ENCODE data around the gene KCNH3. TPM values are rescaled to one million over a fixed set of nuclear protein-coding genes. Genes with fewer than 3 reads are reported as not detected.

The KCNH3 gene
- total and polyA plus RNA-seq, 10 of the 15 experiments (the other 5 are each of a cell fraction or from before 2014, with no cell fraction given), result 0.03 to 0.45 (median 0.08) TPM; not detected in 5

- Histone ChIP-seq H3K9me3 (replicated peaks; ENCODE audit: control insufficient read depth, insufficient read depth, low read length) (no peaks in the 10 kb centered on the region), H3K9ac (ENCODE audit: control insufficient read depth, insufficient read depth, low read length) (no peak overlapping the region), H3K27ac (ENCODE audit: control insufficient read depth, insufficient read depth) (no peak overlapping the region), H3K36me3 (ENCODE audit: control insufficient read depth in 2 of 2, insufficient read depth in 2 of 2, low read length in 1 of 2) (peaks cover 0 to 23% of the 10 kb centered on the region in 2 experiments), H3K4me1 (ENCODE audit: control insufficient read depth, insufficient read depth, low read length) (peaks cover 11% of the 10 kb centered on the region), H2AFZ (ENCODE audit: control insufficient read depth, low read depth, low read length) (no peak overlapping the region), H3K27me3 (replicated peaks in 1 of 2; ENCODE audit: control insufficient read depth in 2 of 2, insufficient read depth in 2 of 2, low read length in 1 of 2) (no peaks in the 10 kb centered on the region), H3K4me2 (ENCODE audit: control insufficient read depth, insufficient read depth) (no peak overlapping the region), H3K4me3 (no peak overlapping the region), H4K20me1 (ENCODE audit: control insufficient read depth, insufficient read depth) (no peaks in the 10 kb centered on the region), H3K79me2 (ENCODE audit: control insufficient read depth, insufficient read depth, low read length) (no peaks in the 10 kb centered on the region)
- in situ Hi-C loops (cut with MboI), result no loop called here
- ATAC-seq, result no peak
- ChIA-PET CTCF (interaction anchor here (0.6 to 6.1 kb wide), 4 partner anchors 11 to 157 kb away, joined by 3 to 39 read pairs (median 4); no protein-coding TSS in a partner anchor), SMC1A (ENCODE audit: uncharacterized antibody, unreplicated experiment) (interaction anchor here (0.6 to 33.2 kb wide), 8 partner anchors 11 to 1425 kb away, joined by 3 to 740 read pairs (median 3); partner anchors contain the start of gene SPATS2), POLR2A (no interaction called here), RAD21 (ENCODE audit: unreplicated experiment) (interaction anchor here (1.5 to 2.4 kb wide), 2 partner anchors 23 to 147 kb away, joined by 3 to 11 read pairs; no protein-coding TSS in a partner anchor)
- no TSS peak for BruUV-seq (replicated peaks)
- intact Hi-C loops (cut with micrococcal nuclease; ENCODE audit: unreplicated experiment), result no loop called here
- DNase-seq (ENCODE audit: low read depth, low spot score), result no peak
- TF ChIP-seq KLF5 (IDR thresholded peaks at IDR 0.05; ENCODE audit: partially characterized antibody), result no peak
- TF ChIP-seq YY1 (IDR thresholded peaks at IDR 0.05; ENCODE audit: low read depth, low read length), result no peak
- TF ChIP-seq BMI1 (IDR thresholded peaks at IDR 0.05; ENCODE audit: borderline replicate concordance), result no peak
- no peak for TF ChIP-seq SUPT20H (IDR thresholded peaks at IDR 0.05; ENCODE audit: borderline replicate concordance, control insufficient read depth, low read depth, low read length)
- no peak for TF ChIP-seq IRF5 (IDR thresholded peaks at IDR 0.05; ENCODE audit: borderline replicate concordance)
- TF ChIP-seq NFXL1 (IDR thresholded peaks at IDR 0.05; ENCODE audit: borderline replicate concordance), result no peak
- no peak for TF ChIP-seq E2F4 (IDR thresholded peaks at IDR 0.05; ENCODE audit: low read depth, low read length)
- TF ChIP-seq MAX (IDR thresholded peaks at IDR 0.05; ENCODE audit: low read depth, low read length), result no peak
- TF ChIP-seq HDGF (IDR thresholded peaks at IDR 0.05), result no peak
- TF ChIP-seq CBX3 (IDR thresholded peaks at IDR 0.05; ENCODE audit: borderline replicate concordance, low read depth), result no peak
- TF ChIP-seq E2F8 (IDR thresholded peaks at IDR 0.05; ENCODE audit: low read depth, partially characterized antibody), result no peak
- FAIRE-seq, result no peak
These were observed 33.2 kb upstream of the KCNH3 start for GRCh38 chr12:49505672-49506071.
